Panc1 (cell line): Measurements from ENCODE around the gene PCNX2.

Source experiments
- CTCF ChIP-seq: fragments of 450-650 bp; IDR thresholded peaks from 2 replicates; pipeline ENCODE4 v1.5.1; 2017; ENCODE audit warnings: mild to moderate bottlenecking
- POLR2AphosphoS5 ChIP-seq: IDR thresholded peaks from 2 replicates; pipeline ENCODE4 v1.6.1; 2012; ENCODE audit warnings: mild to moderate bottlenecking, low read depth, low read length, moderate library complexity
- REST ChIP-seq, 2 experiments: IDR thresholded peaks; 2 replicates each; pipeline ENCODE4 v1.6.1; 2011 to 2012; ENCODE audit warnings: low read depth in 2 of 2, control low read depth in 1 of 2, low read length in 1 of 2, mild to moderate bottlenecking in 1 of 2, moderate library complexity in 1 of 2; ENCODE audit not compliant: insufficient read depth in 1 of 2

GRCh38 chr1:233113009-233113879 is 182.3 kb downstream of the PCNX2 start:
- TF ChIP-seq POLR2AphosphoS5, result no peak
- TF ChIP-seq CTCF, result no peak
- TF ChIP-seq REST (IDR thresholded peaks at IDR 0.05; ENCODE audit: insufficient read depth in 1 of 2, low read depth in 2 of 2, low read length in 1 of 2), result no peak
